ENCODE measurements around the gene BBS9.

- TF ChIP-seq POLR2AphosphoS5 (IDR thresholded peaks at IDR 0.05; ENCODE audit: borderline replicate concordance, low read depth, low read length): no peak
- no peak for TF ChIP-seq EZH2 (IDR thresholded peaks at IDR 0.05)
Measured at GRCh38 chr7:33425395-33425794, 296.0 kb downstream of the BBS9 start.

Data from SK-N-MC (cell line).